ENCODE measurements around the gene SLC7A6.

- TF ChIP-seq CTCF (conservative IDR thresholded peaks at IDR 0.05; ENCODE audit: low read length) = no peak
- no peak for TF ChIP-seq EZH2phosphoT487 (IDR thresholded peaks at IDR 0.05; ENCODE audit: borderline replicate concordance)
Measured at GRCh38 chr16:68319185-68319908, 55.0 kb downstream of the SLC7A6 start.
